Stimulated activated naive CD8-positive, alpha-beta T cell treated with anti-CD3 and anti-CD28 coated beads, Interleukin-15, Interleukin-2, amounts not matched to agents 100 ng/mL and 50 ng/mL, for 24 hours (primary cell): ENCODE results near the gene DCHS2.
A peak's percentile ranks its signal among the peaks of the same experiment; 100 is the strongest.

Experiments
- H3K27ac Mint-ChIP-seq: one replicate; pipeline ENCODE4 v1.8.0; 2021; ENCODE audit warnings: mild to moderate bottlenecking, mixed read lengths
- H3K27me3 Mint-ChIP-seq: one replicate; pipeline ENCODE4 v1.8.0; 2021; ENCODE audit warnings: mixed read lengths
- H3K36me3 Mint-ChIP-seq: one replicate; pipeline ENCODE4 v1.8.0; 2021; ENCODE audit warnings: low read depth, mixed read lengths
- H3K4me1 Mint-ChIP-seq: one replicate; pipeline ENCODE4 v1.8.0; 2021; ENCODE audit warnings: low read depth, mixed read lengths
- H3K4me3 Mint-ChIP-seq: one replicate; pipeline ENCODE4 v1.8.0; 2021; ENCODE audit warnings: mild to moderate bottlenecking, mixed read lengths
- H3K9me3 Mint-ChIP-seq: one replicate; pipeline ENCODE4 v1.8.0; 2021; ENCODE audit warnings: mixed read lengths

The DCHS2 gene, protein sequence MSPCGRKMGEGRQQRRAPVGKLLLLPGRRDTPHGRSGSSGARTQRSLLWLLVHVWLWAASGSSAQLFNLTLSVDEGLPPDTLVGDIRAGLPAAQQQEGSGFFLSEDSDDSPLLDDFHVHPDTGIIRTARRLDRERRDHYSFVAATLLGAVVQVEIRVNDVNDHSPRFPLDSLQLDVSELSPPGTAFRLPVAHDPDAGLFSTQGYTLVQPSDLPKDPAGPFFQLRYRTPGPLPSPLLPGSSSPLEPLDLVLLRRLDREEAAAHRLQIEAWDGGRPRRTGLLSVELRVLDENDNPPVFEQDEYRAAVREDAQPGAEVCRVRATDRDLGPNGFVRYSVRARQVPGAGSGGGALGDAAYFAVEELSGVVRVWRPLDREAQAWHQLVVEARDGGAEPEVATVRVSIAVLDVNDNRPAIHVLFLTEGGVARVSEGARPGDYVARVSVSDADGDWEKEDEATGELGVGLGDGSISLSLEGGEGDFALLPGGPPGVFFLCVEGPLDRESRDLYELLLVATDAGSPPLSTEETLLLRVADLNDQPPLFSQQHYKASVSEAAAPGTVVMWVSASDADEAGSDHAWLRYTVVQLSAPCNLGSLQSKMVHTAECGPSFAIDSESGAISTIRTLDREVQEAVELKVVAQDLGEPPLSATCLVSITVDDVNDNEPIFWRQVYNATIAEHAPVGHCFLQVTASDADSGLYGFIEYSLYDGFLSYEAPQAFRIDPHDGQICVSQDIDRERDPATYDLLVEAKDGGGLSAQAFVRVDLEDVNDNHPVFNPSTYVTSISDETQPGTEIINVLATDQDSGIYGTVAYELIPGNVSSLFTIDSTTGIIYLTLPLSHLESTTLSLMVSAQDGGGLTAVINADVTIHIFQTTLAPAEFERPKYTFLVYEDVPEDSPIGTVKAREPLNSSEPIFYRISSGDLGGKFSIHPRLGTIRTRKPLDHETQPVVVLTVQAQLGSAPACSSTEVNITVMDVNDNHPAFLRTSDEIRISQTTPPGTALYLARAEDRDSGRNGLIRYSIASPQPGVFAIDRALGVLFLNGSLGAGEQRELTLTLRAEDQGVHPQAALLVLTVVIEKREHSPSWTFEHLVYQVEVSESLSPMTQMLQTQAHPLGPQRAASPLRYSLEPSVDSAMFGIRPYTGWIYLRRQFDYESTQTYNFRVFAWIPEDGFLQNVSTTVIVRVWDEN (N-terminal part only)

DNA sequence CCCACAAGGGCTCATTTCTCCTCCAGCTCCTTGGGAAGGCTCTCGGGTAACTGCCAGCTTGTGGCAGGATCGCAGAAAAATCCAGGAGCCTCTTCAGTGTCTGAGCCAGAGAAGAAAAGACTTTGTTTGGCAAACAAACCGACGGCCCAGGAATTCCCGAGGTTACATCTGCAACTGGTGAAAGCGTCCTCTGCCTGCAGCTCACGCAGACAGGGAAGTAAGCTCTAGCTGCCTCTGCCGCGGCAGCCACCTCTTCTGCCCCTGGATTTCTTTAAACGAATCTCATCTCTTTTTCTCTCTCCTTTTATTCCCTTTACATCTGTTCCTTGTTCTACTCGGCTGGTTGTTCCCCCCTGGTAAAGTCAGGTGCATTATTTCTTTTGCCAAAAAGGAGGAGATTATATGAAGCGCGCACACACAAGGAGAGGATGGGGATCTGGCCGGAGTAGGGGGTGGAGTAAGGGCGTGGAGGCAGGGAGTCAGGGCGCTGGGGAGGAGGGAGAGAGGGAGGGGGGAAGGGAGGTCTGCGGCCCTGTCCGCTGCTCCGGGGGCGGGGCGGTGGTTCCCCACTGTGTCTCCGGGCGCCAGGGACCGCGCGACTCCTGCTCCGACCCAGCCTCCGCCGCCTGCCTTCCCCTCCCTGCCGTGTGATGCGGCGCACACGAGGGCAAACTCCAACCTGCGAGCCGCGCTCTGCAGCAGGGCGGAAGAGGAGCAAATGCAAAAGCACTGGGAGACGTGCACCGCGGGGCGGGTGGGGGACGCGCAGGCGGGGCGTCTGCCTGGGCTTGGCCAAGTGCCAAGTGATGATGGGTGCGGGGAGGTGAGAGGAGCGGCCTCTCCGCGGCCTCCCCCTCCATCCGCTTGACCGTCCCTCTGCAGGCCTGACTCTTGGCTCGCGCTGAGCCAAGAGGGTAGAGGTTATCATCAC lies at the start of gene DCHS2:
DCHS2 (minus strand) TSS at position 459 of the 931 bp plus-strand sequence; CDS start at position 15, 444 bp downstream.
- peaks cover 20% of the 10 kb centered on the region for H3K4me1 Mint-ChIP-seq
- no peak within 1 kb of the TSS for H3K27ac Mint-ChIP-seq
- no peaks in the 10 kb centered on the region for H3K36me3 Mint-ChIP-seq
- peaks cover 68% of the 10 kb centered on the region for H3K27me3 Mint-ChIP-seq
- H3K9me3 Mint-ChIP-seq = no peaks in the 10 kb centered on the region
- peak within 1 kb of the TSS; percentile 67 for H3K4me3 Mint-ChIP-seq

DNA sequence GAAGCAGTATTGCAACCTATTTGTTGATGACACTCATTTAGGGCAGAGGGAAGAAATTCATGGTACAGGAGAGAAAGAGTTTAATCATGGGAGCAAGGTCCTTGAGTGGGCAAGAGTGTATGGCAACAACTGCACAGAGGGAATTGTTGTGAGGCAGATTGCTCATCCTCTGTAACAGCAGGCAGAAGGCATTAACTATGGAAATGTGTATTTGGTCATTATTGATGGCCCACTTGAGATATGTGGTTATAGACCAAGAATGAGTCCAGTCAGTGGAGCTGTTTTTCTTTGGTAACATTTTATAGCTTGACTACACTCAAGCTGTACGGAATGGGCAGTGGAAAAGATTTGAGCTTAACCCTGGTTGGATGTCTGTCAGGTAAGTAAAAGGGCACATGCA lies 42.7 kb upstream of the DCHS2 start:
- Mint-ChIP-seq H3K4me1 (no peaks in the 10 kb centered on the region), H3K27me3 (no peaks in the 10 kb centered on the region), H3K4me3 (no peak overlapping the region), H3K9me3 (no peaks in the 10 kb centered on the region), H3K36me3 (peaks cover 28% of the 10 kb centered on the region), H3K27ac (no peak overlapping the region)

DNA sequence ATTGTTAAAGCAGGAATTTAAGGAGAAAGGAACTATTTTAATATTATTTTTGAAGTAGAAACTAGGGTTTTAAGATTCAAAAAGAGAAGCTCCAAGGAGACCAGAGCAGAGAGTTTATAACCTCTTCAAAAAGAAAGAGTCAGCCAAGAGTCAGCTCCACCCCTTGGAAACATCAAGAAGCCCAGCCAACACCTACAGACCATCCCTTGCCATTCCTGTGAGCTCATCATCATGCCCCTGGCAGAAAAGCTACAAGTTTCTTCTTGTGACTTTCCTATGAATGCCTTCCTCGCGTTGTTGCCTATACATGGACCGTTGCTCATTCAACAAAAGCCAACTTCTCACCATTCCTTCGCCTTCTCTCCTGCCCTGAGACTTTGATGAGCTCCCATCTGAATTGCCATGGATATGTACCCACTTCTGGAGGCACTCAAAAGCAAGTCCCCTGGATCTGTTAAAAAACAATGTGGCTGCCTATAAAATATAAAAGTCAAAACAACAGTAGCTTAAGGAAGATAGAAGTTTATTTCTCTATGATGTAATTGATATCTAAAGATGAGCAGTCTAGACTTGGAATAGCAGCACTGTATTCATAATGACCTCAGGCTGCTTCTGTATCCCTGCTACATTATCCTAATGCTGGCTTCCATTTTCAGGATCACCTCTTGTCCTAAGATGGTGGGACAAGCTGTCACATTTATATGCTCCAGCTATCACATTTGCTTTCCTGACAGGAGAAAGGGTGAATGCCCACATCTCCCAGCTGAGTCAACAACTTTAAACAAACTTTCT lies 38.3 kb upstream of the DCHS2 start:
- peaks cover 24% of the 10 kb centered on the region for H3K27me3 Mint-ChIP-seq
- H3K27ac Mint-ChIP-seq = no peak overlapping the region
- no peaks in the 10 kb centered on the region for H3K9me3 Mint-ChIP-seq
- peaks cover 8% of the 10 kb centered on the region for H3K36me3 Mint-ChIP-seq
- H3K4me1 Mint-ChIP-seq = no peaks in the 10 kb centered on the region
- H3K4me3 Mint-ChIP-seq = no peak overlapping the region

DNA sequence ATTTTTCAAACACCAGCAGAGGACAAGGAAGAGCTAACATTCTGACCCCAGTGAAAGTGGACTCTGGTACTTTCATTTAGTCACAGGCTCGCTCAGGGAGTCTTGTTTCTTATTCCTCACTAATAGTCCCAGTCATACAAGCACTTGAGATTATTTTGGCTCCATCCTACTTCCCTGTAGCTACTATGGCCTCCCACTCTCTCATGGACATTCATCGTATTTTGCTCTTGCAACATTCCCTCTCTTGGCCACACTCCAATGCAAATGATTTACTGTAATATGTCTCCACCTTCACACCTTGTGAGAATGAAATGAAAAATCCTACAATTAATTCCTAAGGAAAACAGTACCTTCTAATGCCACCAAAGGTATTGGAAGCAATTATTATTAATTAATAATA lies 37.3 kb upstream of the DCHS2 start:
- Mint-ChIP-seq H3K4me3 (no peak overlapping the region), H3K9me3 (no peaks in the 10 kb centered on the region), H3K27me3 (peaks cover 26% of the 10 kb centered on the region), H3K36me3 (no peaks in the 10 kb centered on the region), H3K27ac (no peak overlapping the region), H3K4me1 (no peaks in the 10 kb centered on the region)

DNA sequence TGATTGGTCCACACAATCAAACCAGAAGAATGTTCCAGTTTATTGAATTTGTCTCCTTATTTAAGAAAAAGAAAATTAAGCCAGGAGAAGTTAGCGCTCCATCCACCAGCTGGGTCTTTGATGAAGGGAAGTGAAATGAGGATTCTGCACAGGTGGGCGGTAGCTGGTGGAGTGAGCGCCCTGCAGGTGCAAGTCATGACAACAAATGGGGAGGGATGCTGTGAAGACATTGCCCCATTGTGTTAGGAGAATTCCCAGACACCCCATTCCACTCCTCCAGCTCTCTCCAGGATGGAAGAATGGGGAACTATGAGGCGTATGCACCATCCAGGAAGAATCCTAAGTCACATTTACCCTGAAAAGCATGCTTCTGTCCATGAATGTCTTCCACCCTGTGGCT lies 35.7 kb upstream of the DCHS2 start:
- no peaks in the 10 kb centered on the region for H3K36me3 Mint-ChIP-seq
- H3K4me3 Mint-ChIP-seq = no peak overlapping the region
- H3K27ac Mint-ChIP-seq = no peak overlapping the region
- peaks cover 34% of the 10 kb centered on the region for H3K27me3 Mint-ChIP-seq
- H3K4me1 Mint-ChIP-seq = no peaks in the 10 kb centered on the region
- no peaks in the 10 kb centered on the region for H3K9me3 Mint-ChIP-seq

DNA sequence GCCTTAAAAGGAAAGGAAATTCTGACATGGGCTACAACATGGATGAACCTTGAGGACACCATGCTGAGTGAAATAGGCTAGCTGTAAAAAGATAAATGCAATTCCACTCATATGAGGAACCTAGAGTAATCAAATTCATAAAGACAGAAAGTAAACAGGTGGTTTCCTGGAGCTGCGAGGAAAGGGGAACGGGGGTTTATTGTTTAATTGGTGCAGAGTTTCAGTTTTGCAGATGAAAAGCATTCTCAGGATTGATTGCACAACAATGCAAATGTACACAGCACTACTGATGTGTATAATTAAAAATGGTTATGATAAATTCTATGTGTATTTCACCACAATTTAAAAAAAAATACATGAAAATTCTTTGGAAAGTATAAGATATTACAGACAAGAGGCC lies 34.6 kb upstream of the DCHS2 start:
- H3K36me3 Mint-ChIP-seq = no peaks in the 10 kb centered on the region
- H3K4me1 Mint-ChIP-seq = no peaks in the 10 kb centered on the region
- no peak overlapping the region for H3K4me3 Mint-ChIP-seq
- H3K27ac Mint-ChIP-seq = no peak overlapping the region
- peaks cover 40% of the 10 kb centered on the region for H3K27me3 Mint-ChIP-seq
- H3K9me3 Mint-ChIP-seq = no peaks in the 10 kb centered on the region

DNA sequence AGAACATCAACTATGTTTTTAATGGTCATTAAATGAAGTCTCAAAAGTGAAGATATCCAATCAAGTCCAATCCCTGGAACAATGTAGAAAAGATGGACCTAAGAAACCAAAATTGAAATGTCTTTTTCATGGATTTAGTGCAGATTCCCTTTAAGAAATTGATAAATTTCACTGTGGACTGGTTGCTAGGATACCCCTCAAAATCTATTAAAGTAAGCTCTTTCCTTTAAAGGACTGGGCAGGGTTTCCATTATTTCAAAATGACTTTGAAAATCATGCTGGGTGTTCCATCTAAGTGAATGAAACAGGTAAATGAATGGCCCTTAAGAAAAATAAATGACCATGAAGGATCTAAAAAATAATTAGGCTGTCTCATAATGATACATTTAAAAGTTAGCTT lies 30.0 kb upstream of the DCHS2 start:
- no peak overlapping the region for H3K27ac Mint-ChIP-seq
- H3K4me3 Mint-ChIP-seq = no peak overlapping the region
- H3K9me3 Mint-ChIP-seq = no peaks in the 10 kb centered on the region
- H3K36me3 Mint-ChIP-seq = no peaks in the 10 kb centered on the region
- H3K27me3 Mint-ChIP-seq = peaks cover 63% of the 10 kb centered on the region
- H3K4me1 Mint-ChIP-seq = no peaks in the 10 kb centered on the region

DNA sequence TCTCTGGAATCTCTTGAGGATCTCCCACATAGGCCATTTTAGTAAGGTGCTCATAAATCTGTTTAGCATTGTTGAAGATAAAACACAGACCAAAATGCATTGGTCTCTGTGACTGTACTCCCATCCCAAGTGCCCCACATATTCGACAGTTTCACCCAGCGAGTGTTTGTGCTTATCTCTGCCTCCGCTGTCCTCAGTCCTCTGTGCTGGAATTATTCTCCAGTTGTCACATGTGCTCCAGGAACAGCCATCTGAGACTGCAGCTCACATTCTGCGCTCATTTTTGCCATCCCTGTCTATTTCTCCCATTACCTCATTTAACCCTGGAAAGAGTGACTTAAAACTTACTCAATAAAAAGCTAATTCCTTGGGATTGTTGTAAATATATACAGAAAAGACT lies 27.6 kb upstream of the DCHS2 start:
- no peak overlapping the region for H3K4me3 Mint-ChIP-seq
- H3K27me3 Mint-ChIP-seq = peaks cover 59% of the 10 kb centered on the region
- H3K4me1 Mint-ChIP-seq = no peaks in the 10 kb centered on the region

DNA sequence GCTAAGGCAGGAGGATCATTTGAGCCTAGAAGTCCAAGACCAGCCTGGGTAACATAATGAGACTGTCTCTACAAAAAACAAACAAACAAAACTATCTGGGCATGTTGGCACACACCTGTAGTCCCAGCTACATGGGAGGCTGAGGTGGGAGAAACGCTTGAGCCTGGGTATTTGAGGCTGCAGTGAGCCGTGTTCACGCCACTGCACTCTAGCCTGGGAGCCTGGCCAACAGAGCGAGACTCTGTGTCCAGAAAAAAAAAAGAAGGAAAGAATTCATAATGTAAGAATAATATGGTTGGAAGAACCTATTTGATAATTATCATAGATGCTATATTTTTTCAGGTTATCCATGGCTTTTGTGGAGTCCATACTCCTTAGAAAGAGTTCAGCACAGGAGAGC lies 26.0 kb upstream of the DCHS2 start:
- Mint-ChIP-seq H3K4me1 (no peaks in the 10 kb centered on the region), H3K9me3 (no peaks in the 10 kb centered on the region), H3K4me3 (no peak overlapping the region), H3K27me3 (peaks cover 63% of the 10 kb centered on the region), H3K27ac (no peak overlapping the region), H3K36me3 (no peaks in the 10 kb centered on the region)

More for the DNA sequence above, 27.6 kb upstream of the DCHS2 start:
- Mint-ChIP-seq H3K36me3 (no peaks in the 10 kb centered on the region), H3K9me3 (no peaks in the 10 kb centered on the region), H3K27ac (no peak overlapping the region)

DNA sequence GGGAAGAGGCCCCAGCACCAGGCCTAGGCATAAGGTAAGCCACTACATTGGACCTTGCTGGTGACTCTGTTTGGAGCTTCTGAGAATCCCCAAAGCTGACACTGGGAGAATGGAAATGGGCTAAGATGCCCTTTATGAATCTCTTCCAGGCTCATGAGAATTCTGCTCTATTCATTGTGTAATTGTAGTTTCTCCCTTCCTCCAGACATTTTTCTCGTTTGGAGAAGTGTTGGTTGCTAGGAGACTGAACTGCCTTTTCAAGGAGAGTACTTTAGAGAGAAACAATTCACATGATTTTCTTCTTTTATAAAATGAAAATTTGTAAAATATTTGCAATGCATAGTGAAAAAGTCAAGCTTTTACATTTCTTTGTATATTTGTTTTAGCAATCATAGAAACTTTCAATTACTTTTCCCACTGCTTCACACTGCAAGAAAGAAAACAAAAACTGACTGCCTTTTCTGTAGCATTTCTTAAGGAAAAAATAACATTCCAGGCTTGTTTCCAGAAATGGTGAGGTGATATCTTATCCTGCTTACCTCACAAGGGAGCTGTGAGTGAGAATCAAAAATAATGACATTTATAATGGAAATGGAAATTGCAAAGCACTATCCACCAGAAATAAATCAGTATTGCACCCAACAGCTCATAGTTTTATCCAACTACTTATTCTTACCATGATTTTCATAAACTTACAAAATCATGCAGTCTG lies 24.9 kb upstream of the DCHS2 start:
- H3K4me1 Mint-ChIP-seq = no peaks in the 10 kb centered on the region
- no peak overlapping the region for H3K27ac Mint-ChIP-seq
- H3K36me3 Mint-ChIP-seq = no peaks in the 10 kb centered on the region

DNA sequence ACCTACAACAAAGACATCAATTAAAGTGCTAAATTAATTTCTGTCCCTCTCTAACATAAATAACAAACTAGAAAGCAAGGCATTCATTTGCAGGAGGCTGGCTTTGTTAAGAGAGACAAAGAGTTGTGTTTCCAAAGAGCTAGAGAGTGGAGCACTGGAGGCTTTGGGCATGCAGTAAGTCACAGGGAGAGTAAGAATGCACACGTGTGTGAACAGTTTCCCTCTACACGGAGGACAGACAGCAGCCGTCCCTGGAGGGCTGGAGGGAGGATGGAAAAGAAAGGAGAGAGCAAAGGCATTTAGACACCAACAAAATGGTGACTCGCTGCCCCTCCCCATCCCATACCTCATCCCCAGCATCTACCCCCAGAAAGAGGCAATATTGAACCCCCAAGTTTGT lies 20.4 kb upstream of the DCHS2 start:
- H3K36me3 Mint-ChIP-seq = no peaks in the 10 kb centered on the region
- H3K4me1 Mint-ChIP-seq = no peaks in the 10 kb centered on the region
- no peaks in the 10 kb centered on the region for H3K9me3 Mint-ChIP-seq
- no peak overlapping the region for H3K4me3 Mint-ChIP-seq
- peaks cover 37% of the 10 kb centered on the region for H3K27me3 Mint-ChIP-seq
- no peak overlapping the region for H3K27ac Mint-ChIP-seq

More for the DNA sequence above, 24.9 kb upstream of the DCHS2 start:
- Mint-ChIP-seq H3K27me3 (peaks cover 57% of the 10 kb centered on the region), H3K9me3 (no peaks in the 10 kb centered on the region), H3K4me3 (no peak overlapping the region)

GRCh38 chr4:154511548-154511947 lies 19.9 kb upstream of the DCHS2 start:
- Mint-ChIP-seq H3K9me3 (no peaks in the 10 kb centered on the region), H3K27ac (no peak overlapping the region), H3K4me3 (no peak overlapping the region), H3K4me1 (no peaks in the 10 kb centered on the region), H3K36me3 (no peaks in the 10 kb centered on the region), H3K27me3 (peaks cover 37% of the 10 kb centered on the region)

- H3K27ac Mint-ChIP-seq = no peak overlapping the region
- H3K27me3 Mint-ChIP-seq = peaks cover 42% of the 10 kb centered on the region
- H3K4me1 Mint-ChIP-seq = no peaks in the 10 kb centered on the region
- no peaks in the 10 kb centered on the region for H3K9me3 Mint-ChIP-seq
- H3K4me3 Mint-ChIP-seq = no peak overlapping the region
- H3K36me3 Mint-ChIP-seq = no peaks in the 10 kb centered on the region
Observed at GRCh38 chr4:154507156-154507555, 15.6 kb upstream of the DCHS2 start.
